WTC11 (cell line): ENCODE results near the gene TMEM245. TPM values are rescaled to one million over a fixed set of nuclear protein-coding genes. Genes with fewer than 3 reads are reported as not detected.

Source experiments
- ATAC-seq: fragments of 200-7000 bp; cut with Tn5 transposase; 2 replicates; pipeline ENCODE4 v1.10.0; 2021; ENCODE audit warnings: mild to moderate bottlenecking, moderate library complexity
- CTCF ChIA-PET: fragments of 300-600 bp; sonication (Branson Sonifier 250); formaldehyde crosslinking; loops from one replicate; lab custom pipeline; 2021; ENCODE audit warnings: antibody characterized with exemption; lab: Charles Lee
- POLR2A ChIA-PET: fragments of 350-600 bp; sonication (Branson Sonifier 250); formaldehyde crosslinking; loops from one replicate; lab custom pipeline; 2021; ENCODE audit warnings: antibody characterized with exemption; lab: Charles Lee
- DNase-seq: peaks from one replicate; pipeline ENCODE4 v3.0.0; 2021; ENCODE audit warnings: low spot score
- H3K27ac Mint-ChIP-seq: 2 replicates; pipeline ENCODE4 v1.8.0; 2021; ENCODE audit warnings: mixed read lengths
- H3K27me3 Mint-ChIP-seq: 2 replicates; pipeline ENCODE4 v1.8.0; 2021; ENCODE audit warnings: low read depth, mild to moderate bottlenecking, moderate library complexity, mixed read lengths
- H3K36me3 Mint-ChIP-seq: 2 replicates; pipeline ENCODE4 v1.8.0; 2021; ENCODE audit warnings: mixed read lengths
- H3K4me1 Mint-ChIP-seq: 2 replicates; pipeline ENCODE4 v1.8.0; 2022; ENCODE audit warnings: mixed read lengths
- H3K4me3 Mint-ChIP-seq: 2 replicates; pipeline ENCODE4 v1.8.0; 2021; ENCODE audit warnings: mild to moderate bottlenecking, moderate library complexity, mixed read lengths
- H3K9me3 Mint-ChIP-seq: 2 replicates; pipeline ENCODE4 v1.8.0; 2021; ENCODE audit warnings: mixed read lengths
- ATF1 ChIP-seq: sonication (generic); formaldehyde crosslinking; IDR thresholded peaks from 2 replicates; pipeline ENCODE4 v1.8.1; 2023; ENCODE audit warnings: mild to moderate bottlenecking, moderate library complexity, missing genetic modification reagents
- CBFB ChIP-seq: sonication (generic); formaldehyde crosslinking; IDR thresholded peaks from 2 replicates; pipeline ENCODE4 v1.8.1; 2022; ENCODE audit warnings: mild to moderate bottlenecking, low read depth, missing genetic modification reagents
- CREB1 ChIP-seq: sonication (generic); formaldehyde crosslinking; IDR thresholded peaks from 2 replicates; pipeline ENCODE4 v1.8.0; 2023; ENCODE audit warnings: mild to moderate bottlenecking, missing genetic modification reagents
- CREM ChIP-seq: sonication (generic); formaldehyde crosslinking; IDR thresholded peaks from 2 replicates; pipeline ENCODE4 v1.8.1; 2022; ENCODE audit warnings: mild to moderate bottlenecking, missing genetic modification reagents, moderate library complexity
- ELF4 ChIP-seq: sonication (generic); formaldehyde crosslinking; IDR thresholded peaks from 2 replicates; pipeline ENCODE4 v1.8.1; 2022; ENCODE audit warnings: low read depth, mild to moderate bottlenecking, moderate library complexity, missing genetic modification reagents
- ESRRA ChIP-seq: sonication (generic); formaldehyde crosslinking; IDR thresholded peaks from 2 replicates; pipeline ENCODE4 v1.8.1; 2022; ENCODE audit warnings: mild to moderate bottlenecking, missing genetic modification reagents, borderline replicate concordance
- FOXP1 ChIP-seq: sonication (generic); formaldehyde crosslinking; IDR thresholded peaks from 2 replicates; pipeline ENCODE4 v1.8.0; 2022; ENCODE audit warnings: missing genetic modification reagents, mild to moderate bottlenecking, moderate library complexity, borderline replicate concordance
- HMGA2 ChIP-seq: fragments of 250-450 bp; sonication (Bioruptor Pico); IDR thresholded peaks from 2 replicates; pipeline ENCODE4 v1.4.0; 2021; ENCODE audit warnings: mild to moderate bottlenecking, moderate library complexity
- KAT7 ChIP-seq: sonication (generic); formaldehyde crosslinking; IDR thresholded peaks from 2 replicates; pipeline ENCODE4 v1.8.1; 2023; ENCODE audit warnings: missing genetic modification reagents, mild to moderate bottlenecking, borderline replicate concordance
- NFATC4 ChIP-seq: fragments of 250-450 bp; sonication (Bioruptor Pico); IDR thresholded peaks from 2 replicates; pipeline ENCODE4 v1.9.0; 2021; ENCODE audit warnings: mild to moderate bottlenecking
- NFE2L1 ChIP-seq: sonication (generic); formaldehyde crosslinking; IDR thresholded peaks from 2 replicates; pipeline ENCODE4 v1.8.1; 2023; ENCODE audit warnings: missing genetic modification reagents
- OVOL2 ChIP-seq: fragments of 250-450 bp; sonication (Bioruptor Pico); IDR thresholded peaks from 2 replicates; pipeline ENCODE4 v1.9.0; 2021; ENCODE audit warnings: mild to moderate bottlenecking, borderline replicate concordance
- TCF7 ChIP-seq: sonication (generic); formaldehyde crosslinking; IDR thresholded peaks from 2 replicates; pipeline ENCODE4 v1.8.0; 2022; ENCODE audit warnings: mild to moderate bottlenecking, low read depth, missing genetic modification reagents, moderate library complexity
- TEAD1 ChIP-seq: sonication (generic); formaldehyde crosslinking; IDR thresholded peaks from 2 replicates; pipeline ENCODE4 v1.8.0; 2022; ENCODE audit warnings: mild to moderate bottlenecking, missing genetic modification reagents
- ZNF138 ChIP-seq: sonication (generic); formaldehyde crosslinking; conservative IDR thresholded peaks from 2 replicates; pipeline ENCODE4 v1.8.1; 2022; ENCODE audit warnings: mild to moderate bottlenecking, moderate library complexity, missing genetic modification reagents
- ZNF416 ChIP-seq: fragments of 250-450 bp; sonication (Bioruptor Pico); IDR thresholded peaks from 2 replicates; pipeline ENCODE4 v1.9.0; 2021; ENCODE audit warnings: mild to moderate bottlenecking, inconsistent platforms
- total RNA-seq: library from RNA; stranded (reverse); gene quantifications from 3 replicates; pipeline ENCODE4 v1.2.3, GENCODE V29; 2021
- TF ChIP-seq, protein P1 (sequence below): sonication (generic); formaldehyde crosslinking; IDR thresholded peaks from 2 replicates; pipeline ENCODE4 v1.8.0; 2022; ENCODE audit warnings: mild to moderate bottlenecking, missing genetic modification reagents
- TF ChIP-seq, protein P2 (sequence below): sonication (generic); formaldehyde crosslinking; IDR thresholded peaks from 2 replicates; pipeline ENCODE4 v1.8.1; 2022; ENCODE audit warnings: low read depth, missing genetic modification reagents, borderline replicate concordance
- TF ChIP-seq, protein P3 (sequence below): fragments of 250-450 bp; sonication (Bioruptor Pico); IDR thresholded peaks from 2 replicates; pipeline ENCODE4 v1.9.0; 2021; ENCODE audit warnings: moderate library complexity, mild to moderate bottlenecking, inconsistent platforms, borderline replicate concordance
- TF ChIP-seq, protein P4 (sequence below): sonication (generic); formaldehyde crosslinking; IDR thresholded peaks from 2 replicates; pipeline ENCODE4 v1.8.0; 2022; ENCODE audit warnings: missing genetic modification reagents
- TF ChIP-seq, protein P5 (sequence below): fragments of 250-450 bp; sonication (Bioruptor Pico); IDR thresholded peaks from 2 replicates; pipeline ENCODE4 v1.8.0; 2021; ENCODE audit warnings: mild to moderate bottlenecking
- TF ChIP-seq, protein P6 (sequence below): sonication (generic); formaldehyde crosslinking; IDR thresholded peaks from 2 replicates; pipeline ENCODE4 v1.8.1; 2022; ENCODE audit warnings: mild to moderate bottlenecking, moderate library complexity, missing genetic modification reagents
- TF ChIP-seq, protein P7 (sequence below): fragments of 200-600 bp; IDR thresholded peaks from 2 replicates; pipeline ENCODE4 v1.8.0; 2022; ENCODE audit warnings: antibody characterized with exemption
- TF ChIP-seq, protein P8 (sequence below): sonication (generic); formaldehyde crosslinking; IDR thresholded peaks from 2 replicates; pipeline ENCODE4 v1.8.0; 2023; ENCODE audit warnings: missing genetic modification reagents

Gene TMEM245
- total RNA-seq, 1 experiment from 2014 or later = 40.8 TPM

DNA sequence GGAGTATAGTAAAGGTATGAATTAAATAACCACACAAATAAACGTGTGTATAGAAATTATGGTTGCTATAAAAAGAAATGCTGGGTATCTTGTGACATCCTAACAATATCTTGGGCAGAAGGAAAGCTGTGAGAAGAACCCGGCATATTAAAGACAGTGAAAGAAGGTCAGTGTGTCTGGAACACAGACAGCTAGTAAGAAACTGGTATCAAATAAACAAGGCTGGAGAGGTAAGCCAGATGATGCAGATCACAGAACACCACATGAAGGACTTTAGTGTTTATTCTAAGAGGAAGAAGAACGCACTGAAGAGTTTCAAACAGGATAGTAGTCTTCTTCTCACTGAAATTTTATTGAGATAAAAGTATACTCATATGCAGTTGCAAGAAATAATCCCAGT, 24.4 kb downstream of the TMEM245 start:
- H3K9me3 Mint-ChIP-seq = no peaks in the 10 kb centered on the region
- H3K36me3 Mint-ChIP-seq = peaks cover 33% of the 10 kb centered on the region
- TF ChIP-seq, protein P1, sequence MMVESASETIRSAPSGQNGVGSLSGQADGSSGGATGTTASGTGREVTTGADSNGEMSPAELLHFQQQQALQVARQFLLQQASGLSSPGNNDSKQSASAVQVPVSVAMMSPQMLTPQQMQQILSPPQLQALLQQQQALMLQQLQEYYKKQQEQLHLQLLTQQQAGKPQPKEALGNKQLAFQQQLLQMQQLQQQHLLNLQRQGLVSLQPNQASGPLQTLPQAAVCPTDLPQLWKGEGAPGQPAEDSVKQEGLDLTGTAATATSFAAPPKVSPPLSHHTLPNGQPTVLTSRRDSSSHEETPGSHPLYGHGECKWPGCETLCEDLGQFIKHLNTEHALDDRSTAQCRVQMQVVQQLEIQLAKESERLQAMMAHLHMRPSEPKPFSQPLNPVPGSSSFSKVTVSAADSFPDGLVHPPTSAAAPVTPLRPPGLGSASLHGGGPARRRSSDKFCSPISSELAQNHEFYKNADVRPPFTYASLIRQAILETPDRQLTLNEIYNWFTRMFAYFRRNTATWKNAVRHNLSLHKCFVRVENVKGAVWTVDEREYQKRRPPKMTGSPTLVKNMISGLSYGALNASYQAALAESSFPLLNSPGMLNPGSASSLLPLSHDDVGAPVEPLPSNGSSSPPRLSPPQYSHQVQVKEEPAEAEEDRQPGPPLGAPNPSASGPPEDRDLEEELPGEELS (CRISPR knock-in tag) = no peak
- TF ChIP-seq ELF4 (no peak), ESRRA (CRISPR knock-in tag) (no peak), TCF7 (no peak), NFE2L1 (CRISPR knock-in tag) (no peak), ATF1 (CRISPR knock-in tag) (no peak), FOXP1 (CRISPR knock-in tag) (no peak), HMGA2 (CRISPR knock-in tag) (no peak), CREB1 (no peak), CBFB (CRISPR knock-in tag) (no peak), TEAD1 (no peak), KAT7 (CRISPR knock-in tag) (no peak)
- TF ChIP-seq, protein P2, sequence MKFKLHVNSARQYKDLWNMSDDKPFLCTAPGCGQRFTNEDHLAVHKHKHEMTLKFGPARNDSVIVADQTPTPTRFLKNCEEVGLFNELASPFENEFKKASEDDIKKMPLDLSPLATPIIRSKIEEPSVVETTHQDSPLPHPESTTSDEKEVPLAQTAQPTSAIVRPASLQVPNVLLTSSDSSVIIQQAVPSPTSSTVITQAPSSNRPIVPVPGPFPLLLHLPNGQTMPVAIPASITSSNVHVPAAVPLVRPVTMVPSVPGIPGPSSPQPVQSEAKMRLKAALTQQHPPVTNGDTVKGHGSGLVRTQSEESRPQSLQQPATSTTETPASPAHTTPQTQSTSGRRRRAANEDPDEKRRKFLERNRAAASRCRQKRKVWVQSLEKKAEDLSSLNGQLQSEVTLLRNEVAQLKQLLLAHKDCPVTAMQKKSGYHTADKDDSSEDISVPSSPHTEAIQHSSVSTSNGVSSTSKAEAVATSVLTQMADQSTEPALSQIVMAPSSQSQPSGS = no peak
- TF ChIP-seq, protein P3, sequence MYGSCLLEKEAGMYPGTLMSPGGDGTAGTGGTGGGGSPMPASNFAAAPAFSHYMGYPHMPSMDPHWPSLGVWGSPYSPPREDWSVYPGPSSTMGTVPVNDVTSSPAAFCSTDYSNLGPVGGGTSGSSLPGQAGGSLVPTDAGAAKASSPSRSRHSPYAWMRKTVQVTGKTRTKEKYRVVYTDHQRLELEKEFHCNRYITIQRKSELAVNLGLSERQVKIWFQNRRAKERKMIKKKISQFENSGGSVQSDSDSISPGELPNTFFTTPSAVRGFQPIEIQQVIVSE = no peak
- TF ChIP-seq, protein P4, sequence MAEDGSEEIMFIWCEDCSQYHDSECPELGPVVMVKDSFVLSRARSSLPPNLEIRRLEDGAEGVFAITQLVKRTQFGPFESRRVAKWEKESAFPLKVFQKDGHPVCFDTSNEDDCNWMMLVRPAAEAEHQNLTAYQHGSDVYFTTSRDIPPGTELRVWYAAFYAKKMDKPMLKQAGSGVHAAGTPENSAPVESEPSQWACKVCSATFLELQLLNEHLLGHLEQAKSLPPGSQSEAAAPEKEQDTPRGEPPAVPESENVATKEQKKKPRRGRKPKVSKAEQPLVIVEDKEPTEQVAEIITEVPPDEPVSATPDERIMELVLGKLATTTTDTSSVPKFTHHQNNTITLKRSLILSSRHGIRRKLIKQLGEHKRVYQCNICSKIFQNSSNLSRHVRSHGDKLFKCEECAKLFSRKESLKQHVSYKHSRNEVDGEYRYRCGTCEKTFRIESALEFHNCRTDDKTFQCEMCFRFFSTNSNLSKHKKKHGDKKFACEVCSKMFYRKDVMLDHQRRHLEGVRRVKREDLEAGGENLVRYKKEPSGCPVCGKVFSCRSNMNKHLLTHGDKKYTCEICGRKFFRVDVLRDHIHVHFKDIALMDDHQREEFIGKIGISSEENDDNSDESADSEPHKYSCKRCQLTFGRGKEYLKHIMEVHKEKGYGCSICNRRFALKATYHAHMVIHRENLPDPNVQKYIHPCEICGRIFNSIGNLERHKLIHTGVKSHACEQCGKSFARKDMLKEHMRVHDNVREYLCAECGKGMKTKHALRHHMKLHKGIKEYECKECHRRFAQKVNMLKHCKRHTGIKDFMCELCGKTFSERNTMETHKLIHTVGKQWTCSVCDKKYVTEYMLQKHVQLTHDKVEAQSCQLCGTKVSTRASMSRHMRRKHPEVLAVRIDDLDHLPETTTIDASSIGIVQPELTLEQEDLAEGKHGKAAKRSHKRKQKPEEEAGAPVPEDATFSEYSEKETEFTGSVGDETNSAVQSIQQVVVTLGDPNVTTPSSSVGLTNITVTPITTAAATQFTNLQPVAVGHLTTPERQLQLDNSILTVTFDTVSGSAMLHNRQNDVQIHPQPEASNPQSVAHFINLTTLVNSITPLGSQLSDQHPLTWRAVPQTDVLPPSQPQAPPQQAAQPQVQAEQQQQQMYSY (CRISPR knock-in tag) = no peak
- TF ChIP-seq, protein P5, sequence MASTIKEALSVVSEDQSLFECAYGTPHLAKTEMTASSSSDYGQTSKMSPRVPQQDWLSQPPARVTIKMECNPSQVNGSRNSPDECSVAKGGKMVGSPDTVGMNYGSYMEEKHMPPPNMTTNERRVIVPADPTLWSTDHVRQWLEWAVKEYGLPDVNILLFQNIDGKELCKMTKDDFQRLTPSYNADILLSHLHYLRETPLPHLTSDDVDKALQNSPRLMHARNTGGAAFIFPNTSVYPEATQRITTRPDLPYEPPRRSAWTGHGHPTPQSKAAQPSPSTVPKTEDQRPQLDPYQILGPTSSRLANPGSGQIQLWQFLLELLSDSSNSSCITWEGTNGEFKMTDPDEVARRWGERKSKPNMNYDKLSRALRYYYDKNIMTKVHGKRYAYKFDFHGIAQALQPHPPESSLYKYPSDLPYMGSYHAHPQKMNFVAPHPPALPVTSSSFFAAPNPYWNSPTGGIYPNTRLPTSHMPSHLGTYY (CRISPR knock-in tag) = no peak
- TF ChIP-seq, protein P6, sequence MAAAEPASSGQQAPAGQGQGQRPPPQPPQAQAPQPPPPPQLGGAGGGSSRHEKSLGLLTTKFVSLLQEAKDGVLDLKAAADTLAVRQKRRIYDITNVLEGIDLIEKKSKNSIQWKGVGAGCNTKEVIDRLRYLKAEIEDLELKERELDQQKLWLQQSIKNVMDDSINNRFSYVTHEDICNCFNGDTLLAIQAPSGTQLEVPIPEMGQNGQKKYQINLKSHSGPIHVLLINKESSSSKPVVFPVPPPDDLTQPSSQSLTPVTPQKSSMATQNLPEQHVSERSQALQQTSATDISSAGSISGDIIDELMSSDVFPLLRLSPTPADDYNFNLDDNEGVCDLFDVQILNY (CRISPR knock-in tag) = no peak
- H3K27ac Mint-ChIP-seq = no peak overlapping the region; the same call in 1 of the 2 replicates
- POLR2A ChIA-PET = no interaction called here
- no peaks in the 10 kb centered on the region for H3K27me3 Mint-ChIP-seq
- peaks cover 41% of the 10 kb centered on the region for H3K4me1 Mint-ChIP-seq
- no peak overlapping the region for H3K4me3 Mint-ChIP-seq
- CTCF ChIA-PET = no interaction called here
- DNase-seq = no peak
- ATAC-seq = no peak

DNA sequence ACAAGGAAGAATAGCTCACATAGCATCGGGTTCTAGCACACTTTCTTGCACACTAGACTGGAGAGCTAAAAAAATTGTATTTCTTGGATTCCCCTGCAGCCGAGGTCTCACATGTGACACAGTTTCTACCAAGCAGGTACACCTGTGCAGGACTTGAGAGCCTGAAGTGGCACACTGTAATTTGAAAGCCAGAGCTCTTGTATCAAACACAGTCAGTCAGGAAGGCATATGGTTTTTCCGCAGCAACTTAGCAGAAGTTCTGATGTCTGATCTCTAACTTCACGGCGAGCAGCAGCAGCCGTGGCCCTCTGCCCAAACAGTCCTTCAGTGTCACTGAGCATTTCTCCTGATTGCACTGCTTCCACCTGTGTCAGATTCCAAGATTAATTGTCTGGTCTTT, 25.5 kb downstream of the TMEM245 start:
- H3K4me3 Mint-ChIP-seq = no peak overlapping the region
- no peak for DNase-seq
- CTCF ChIA-PET = no interaction called here
- H3K36me3 Mint-ChIP-seq = peaks cover 36% of the 10 kb centered on the region
- no peaks in the 10 kb centered on the region for H3K27me3 Mint-ChIP-seq
- POLR2A ChIA-PET = no interaction called here
- peaks cover 33% of the 10 kb centered on the region for H3K4me1 Mint-ChIP-seq
- H3K27ac Mint-ChIP-seq = peak overlapping the region; percentile 51
- ATAC-seq = no peak
- H3K9me3 Mint-ChIP-seq = no peaks in the 10 kb centered on the region
- TF ChIP-seq NFATC4 (CRISPR knock-in tag) (no peak), OVOL2 (no peak), CREM (CRISPR knock-in tag) (no peak), ZNF138 (CRISPR knock-in tag) (no peak), ZNF416 (no peak)
- TF ChIP-seq, protein P7, sequence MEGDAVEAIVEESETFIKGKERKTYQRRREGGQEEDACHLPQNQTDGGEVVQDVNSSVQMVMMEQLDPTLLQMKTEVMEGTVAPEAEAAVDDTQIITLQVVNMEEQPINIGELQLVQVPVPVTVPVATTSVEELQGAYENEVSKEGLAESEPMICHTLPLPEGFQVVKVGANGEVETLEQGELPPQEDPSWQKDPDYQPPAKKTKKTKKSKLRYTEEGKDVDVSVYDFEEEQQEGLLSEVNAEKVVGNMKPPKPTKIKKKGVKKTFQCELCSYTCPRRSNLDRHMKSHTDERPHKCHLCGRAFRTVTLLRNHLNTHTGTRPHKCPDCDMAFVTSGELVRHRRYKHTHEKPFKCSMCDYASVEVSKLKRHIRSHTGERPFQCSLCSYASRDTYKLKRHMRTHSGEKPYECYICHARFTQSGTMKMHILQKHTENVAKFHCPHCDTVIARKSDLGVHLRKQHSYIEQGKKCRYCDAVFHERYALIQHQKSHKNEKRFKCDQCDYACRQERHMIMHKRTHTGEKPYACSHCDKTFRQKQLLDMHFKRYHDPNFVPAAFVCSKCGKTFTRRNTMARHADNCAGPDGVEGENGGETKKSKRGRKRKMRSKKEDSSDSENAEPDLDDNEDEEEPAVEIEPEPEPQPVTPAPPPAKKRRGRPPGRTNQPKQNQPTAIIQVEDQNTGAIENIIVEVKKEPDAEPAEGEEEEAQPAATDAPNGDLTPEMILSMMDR = no peak
- TF ChIP-seq, protein P8, sequence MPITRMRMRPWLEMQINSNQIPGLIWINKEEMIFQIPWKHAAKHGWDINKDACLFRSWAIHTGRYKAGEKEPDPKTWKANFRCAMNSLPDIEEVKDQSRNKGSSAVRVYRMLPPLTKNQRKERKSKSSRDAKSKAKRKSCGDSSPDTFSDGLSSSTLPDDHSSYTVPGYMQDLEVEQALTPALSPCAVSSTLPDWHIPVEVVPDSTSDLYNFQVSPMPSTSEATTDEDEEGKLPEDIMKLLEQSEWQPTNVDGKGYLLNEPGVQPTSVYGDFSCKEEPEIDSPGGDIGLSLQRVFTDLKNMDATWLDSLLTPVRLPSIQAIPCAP (CRISPR knock-in tag) = no peak
